ENCODE data around the gene MBTPS1.
"Not testable (repeated sequence)": the region's sequence is repeated elsewhere in the genome, so short reads cannot be mapped to it uniquely, and the experiment has no call there.

Gene MBTPS1

GRCh38 chr16:84136331-84137125, 19.8 kb upstream of the MBTPS1 start:
- DNase-seq, result no peak

GRCh38 chr16:84132527-84133285, 16.0 kb upstream of the MBTPS1 start:
- no peak for DNase-seq

GRCh38 chr16:84131117-84131516, 14.4 kb upstream of the MBTPS1 start:
- DNase-seq, result no peak

- no peak for DNase-seq
These were observed 7.7 kb upstream of the MBTPS1 start for GRCh38 chr16:84124257-84125073.

GRCh38 chr16:84121007-84121406, 4.3 kb upstream of the MBTPS1 start:
- DNase-seq, result no peak

- DNase-seq, result no peak
These were observed 3.3 kb upstream of the MBTPS1 start for GRCh38 chr16:84120023-84120422.

DNA sequence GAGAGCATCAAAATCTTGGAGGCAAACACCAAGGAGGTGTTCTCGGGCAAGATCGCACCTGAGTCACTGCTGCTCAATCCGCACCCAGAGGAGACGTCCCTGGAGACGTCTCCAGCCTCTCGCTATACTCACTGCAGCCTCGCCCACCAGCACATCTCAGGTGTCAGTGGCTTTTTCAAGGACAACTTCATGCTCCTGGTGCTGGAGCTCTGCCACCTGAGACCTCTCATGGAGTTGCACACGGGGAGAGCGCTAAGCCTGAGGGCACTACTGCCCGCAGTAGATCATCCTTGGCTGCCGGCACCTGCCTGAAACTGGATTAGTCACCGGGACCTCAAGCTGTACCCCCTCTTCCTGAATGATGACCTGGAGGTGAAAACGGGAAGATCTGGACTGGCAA, 2.6 kb upstream of the MBTPS1 start:
- DNase-seq, result peak; percentile 37

- DNase-seq, result not testable (repeated sequence)
These were observed 1.6 kb upstream of the MBTPS1 start for GRCh38 chr16:84118315-84118714.

DNA sequence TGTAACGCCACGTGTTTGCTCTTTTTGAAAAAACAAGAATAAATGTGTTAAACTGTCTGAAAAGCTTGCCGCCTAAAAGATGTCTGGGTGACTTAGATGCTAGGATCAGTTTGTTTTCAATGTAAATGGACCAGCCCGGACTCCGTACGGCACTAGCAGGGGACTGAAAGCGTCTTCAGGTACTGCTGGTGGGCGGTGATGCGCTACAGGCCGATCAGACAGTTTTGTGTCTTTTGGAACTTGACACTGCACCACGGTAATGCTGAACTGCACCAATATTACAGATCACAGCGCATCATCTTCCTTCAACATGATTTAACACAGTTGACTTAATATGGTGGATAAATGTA, 727 bp upstream of the MBTPS1 start:
- peak; percentile 18 for DNase-seq

- DNase-seq, result peak; percentile 36
These were observed 623 bp downstream of the MBTPS1 start for GRCh38 chr16:84115919-84116719.

DNA sequence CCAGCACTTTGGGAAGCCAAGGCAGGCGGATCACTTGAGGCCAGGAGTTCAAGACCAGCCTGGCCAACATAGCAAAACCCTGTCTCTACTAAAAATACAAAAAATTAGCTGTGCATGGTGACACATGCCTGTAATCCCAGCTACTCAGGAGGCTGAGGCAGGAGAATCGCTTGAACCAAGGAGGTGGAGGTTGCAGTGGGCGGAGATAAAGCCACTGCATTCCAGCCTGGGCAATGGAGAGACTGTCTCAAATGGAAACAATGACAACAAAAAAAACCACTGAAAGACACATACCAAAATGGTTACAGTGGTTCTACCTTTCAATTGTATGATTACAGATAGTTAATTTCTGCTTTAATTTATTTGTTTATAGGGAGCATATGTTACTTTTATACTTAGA, 4.8 kb downstream of the MBTPS1 start:
- DNase-seq, result not testable (repeated sequence)

DNA sequence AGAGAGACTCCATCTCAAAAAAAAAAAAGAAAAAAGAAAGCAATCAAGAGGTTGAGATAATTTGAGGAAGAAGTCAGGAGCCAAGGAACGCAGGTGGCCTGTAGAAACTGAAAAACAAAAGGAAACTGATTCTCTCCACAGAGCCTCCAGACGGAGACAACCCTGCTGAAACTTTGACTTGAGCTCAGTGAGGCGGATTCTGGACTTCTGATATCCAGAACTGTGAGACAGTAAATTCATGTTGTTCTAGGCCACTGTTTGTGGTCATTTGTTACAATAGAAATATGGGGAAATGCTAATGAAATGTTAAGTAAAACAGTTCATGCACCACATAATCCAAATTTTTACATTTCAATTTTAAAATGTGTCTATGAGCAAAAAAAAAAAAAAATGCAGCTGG, 5.2 kb downstream of the MBTPS1 start:
- DNase-seq, result no peak

DNA sequence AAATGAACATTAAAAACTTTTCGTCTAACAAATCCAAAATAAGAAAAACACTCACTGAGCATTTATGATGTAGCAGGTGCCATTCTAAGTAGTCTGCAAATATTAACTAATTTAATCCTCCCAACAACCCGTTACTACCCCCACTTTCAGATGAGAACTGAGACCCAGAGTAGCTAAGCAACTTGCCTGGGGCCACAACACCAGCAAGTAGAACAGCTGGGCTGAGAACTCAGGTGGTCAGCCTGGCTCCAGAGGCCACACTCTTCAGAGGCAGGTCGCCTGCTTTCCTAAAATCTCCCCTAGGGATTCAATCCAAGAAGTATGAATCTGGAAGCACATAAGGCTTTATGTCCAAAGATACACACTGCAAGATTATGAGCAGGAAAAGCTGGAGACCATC, 6.2 kb downstream of the MBTPS1 start:
- DNase-seq, result no peak

GRCh38 chr16:84109598-84110335, 7.0 kb downstream of the MBTPS1 start:
- DNase-seq, result no peak

DNA sequence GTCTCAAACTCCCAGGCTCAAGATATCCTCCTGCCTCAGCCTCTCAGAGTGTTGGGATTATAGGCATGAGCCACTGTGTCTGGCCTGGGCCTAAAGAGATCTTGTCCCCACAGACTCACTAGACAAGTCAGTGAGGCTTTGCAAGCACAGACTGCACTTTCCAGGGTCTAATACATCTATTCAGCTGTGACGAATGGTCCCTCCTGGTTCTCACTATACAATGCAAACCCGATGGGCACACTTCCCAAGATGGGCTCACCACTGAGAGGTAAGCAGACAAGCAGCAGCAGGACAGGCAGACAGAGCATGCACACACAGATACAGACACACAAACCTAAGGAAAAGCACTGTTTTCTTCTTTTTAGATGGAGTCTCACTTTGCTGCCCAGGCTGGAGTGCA, 8.8 kb downstream of the MBTPS1 start:
- DNase-seq, result no peak

DNA sequence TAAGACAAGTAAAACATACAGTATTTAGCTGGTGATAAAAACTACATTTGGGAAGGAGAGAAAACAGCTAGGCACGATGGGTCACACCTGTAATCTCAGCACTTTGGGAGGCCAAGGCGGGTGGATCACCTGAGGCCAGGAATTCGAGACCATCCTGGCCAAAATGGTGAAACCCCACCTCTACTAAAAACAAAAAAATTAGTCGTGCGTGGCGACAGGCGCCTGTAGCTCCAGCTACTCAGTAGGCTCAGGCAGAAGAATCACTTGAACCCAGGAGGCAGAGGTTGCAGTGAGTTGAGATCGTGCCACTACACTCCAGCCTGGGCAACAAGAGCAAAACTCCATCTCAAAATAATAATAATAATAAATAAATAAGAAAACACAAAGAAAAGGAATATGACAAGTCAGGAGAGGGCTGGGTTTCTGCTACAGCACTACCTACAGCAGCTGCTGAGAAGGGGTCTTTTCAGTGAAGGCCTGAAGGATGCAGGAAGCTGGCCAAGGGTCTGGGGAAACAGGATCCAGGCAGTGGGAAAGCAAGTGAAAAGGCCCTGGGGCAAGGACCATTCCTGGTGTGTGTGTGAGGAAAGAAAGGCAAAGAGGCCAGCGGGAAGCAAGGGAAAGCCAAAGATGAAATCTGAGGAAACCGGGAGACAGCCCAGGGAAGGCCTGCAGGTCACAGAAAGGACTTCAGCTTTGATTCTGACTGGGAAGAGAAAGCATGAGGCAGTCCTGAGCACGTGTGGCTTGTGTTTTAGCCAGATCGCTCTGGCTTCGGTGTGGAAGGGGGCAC, 10.6 kb downstream of the MBTPS1 start:
- DNase-seq, result no peak

DNA sequence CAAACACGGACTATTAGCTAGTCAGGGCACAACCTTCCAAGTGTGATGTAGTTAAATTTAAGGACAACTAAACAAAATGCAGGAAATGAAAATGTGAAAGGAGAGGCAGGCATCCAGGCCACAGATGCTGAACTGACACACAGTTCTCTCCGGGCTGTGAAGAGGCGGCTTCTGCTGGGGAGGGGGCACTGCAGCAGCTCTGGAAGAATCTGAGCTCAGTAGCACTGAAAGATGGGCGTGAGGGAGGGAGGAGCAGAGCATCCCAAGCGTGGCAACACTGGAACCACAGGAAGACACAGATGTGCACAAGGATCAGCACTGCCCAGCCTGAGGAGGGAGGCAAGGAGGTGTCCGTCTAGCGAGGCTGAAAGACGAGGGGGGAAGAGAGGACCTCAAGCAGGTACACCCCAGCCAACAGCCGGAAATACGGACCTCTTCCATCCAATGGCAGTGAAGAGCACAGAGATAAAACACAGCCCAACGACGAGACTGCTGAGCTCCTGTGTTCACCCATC, 11.4 kb downstream of the MBTPS1 start:
- no peak for DNase-seq

- no peak for DNase-seq
These were observed 12.5 kb downstream of the MBTPS1 start for GRCh38 chr16:84104231-84104630.

- DNase-seq, result no peak
These were observed 13.1 kb downstream of the MBTPS1 start for GRCh38 chr16:84103678-84104077.

DNA sequence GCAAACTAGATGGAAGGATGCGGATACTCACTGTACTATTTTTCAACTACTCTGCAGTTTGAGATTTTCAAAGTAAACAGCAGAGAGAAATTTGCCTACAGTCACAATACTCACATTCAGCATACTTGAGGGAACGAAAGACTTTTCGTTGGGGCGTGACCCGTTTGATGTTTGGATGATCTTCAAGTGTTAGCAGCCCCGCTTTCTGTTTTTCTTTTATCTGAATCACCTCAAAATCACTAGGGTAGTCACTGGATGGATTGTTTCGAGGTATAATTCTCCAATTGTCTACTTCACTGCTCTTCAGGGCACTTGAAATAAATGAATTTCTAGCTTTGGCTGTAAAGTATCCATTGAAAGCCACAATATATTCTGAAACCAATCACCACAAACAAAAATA, 17.8 kb downstream of the MBTPS1 start:
- DNase-seq, result no peak

- no peak for DNase-seq
These were observed 20.2 kb downstream of the MBTPS1 start for GRCh38 chr16:84096447-84097005.
